ENCODE data around the gene LRBA.
A peak's percentile ranks its signal among the peaks of the same experiment; 100 is the strongest.

The LRBA gene

GRCh38 chr4:150479657-150480056 lies 535.4 kb downstream of the LRBA start:
- no peak for DNase-seq

DNA sequence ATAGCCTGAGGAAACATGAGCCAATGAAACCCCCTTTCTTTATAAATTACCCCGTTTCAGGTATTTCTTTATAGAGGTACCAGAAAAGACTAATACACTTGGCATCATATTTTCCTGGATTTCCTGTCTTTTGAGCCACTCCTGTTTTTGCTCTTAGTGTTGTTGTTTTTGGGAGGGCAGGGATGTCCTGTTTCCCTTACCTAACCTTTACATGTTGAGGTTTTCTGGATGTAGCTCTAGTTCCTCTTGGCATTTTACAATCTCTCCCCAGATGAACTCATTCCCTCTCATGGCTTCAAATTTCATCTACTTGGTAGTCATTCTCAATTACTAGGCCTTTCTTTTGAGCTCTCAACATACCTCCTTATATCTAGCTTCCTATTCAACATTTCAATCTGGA lies 537.2 kb downstream of the LRBA start:
- no peak for DNase-seq

DNA sequence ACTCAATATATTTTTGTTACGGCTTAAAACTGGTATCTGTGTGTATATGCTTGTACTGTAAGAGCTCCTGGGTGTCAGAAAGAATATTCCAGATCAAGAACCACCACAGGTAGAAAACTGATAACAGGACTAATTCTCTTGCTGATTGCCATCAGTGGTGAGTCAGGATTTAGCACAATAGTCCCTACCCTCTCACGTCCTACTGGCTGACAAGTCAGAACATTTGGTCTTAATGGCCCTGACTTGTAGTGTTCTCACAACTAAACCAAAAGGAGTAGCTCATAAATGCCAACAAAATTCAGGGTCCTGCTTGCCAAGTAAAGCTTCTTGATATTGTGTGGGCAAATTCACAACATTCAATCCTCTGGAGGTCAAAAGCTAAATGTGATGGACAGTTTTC lies 538.3 kb downstream of the LRBA start:
- DNase-seq, result no peak

DNA sequence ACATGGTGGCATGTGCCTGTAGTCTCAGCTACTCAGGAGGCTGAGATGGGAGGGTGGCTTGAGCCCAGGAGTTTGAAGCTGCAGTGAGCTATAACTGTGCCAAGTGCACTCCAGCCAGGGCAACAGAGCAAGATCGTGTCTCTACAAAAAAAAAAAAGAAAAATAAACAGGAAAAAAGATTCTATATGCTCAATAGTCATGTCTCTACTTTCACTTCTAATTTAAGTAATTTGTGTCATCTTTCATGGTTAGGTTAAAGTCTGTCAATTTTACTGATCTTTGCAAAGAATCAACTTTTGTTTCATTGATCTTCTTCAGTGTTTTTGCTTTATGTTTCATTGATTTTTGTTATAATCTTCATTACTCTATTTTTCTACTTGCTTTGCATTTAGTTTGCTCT lies 539.3 kb downstream of the LRBA start:
- no peak for DNase-seq

DNA sequence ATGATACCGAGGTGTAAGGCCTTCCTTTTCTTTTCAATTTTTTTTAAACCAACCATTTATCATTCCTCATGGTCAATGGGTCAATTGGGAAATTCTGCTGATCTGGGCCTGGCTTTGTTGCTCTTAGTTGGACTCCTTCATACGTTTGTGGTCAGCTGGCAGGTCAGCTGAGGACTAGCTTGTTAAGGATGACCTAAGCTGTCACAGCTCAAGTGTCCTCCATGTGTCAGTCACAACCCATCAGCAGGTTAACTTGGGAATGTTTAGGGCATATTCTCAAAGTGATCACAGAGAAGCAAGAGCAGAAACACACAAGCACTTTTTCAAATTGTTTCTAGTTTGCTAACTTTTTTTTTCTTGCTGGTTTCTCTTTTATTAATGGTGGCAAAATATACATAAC lies 550.6 kb downstream of the LRBA start:
- no peak for DNase-seq

DNA sequence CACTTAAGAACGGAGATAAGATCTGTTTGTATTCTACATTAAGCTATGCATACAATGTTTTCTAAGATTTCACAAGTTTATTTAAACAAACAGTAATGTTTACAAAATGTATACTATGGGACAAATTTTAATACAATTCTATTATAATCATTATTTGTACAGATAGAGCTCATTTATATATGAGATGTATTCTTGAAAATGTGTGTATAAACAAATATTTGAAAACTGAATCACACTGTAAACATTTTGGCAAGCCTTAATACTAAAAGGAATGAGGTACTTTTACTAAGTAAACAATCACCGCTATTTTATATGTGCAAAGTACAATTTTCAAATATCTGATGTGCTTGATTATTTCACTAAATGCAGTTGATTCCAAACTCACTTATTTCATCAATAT lies 552.3 kb downstream of the LRBA start:
- DNase-seq, result no peak

GRCh38 chr4:150461957-150462356 lies 553.1 kb downstream of the LRBA start:
- DNase-seq, result no peak

- no peak for DNase-seq
Measured at GRCh38 chr4:150457802-150458201, 557.3 kb downstream of the LRBA start.

DNA sequence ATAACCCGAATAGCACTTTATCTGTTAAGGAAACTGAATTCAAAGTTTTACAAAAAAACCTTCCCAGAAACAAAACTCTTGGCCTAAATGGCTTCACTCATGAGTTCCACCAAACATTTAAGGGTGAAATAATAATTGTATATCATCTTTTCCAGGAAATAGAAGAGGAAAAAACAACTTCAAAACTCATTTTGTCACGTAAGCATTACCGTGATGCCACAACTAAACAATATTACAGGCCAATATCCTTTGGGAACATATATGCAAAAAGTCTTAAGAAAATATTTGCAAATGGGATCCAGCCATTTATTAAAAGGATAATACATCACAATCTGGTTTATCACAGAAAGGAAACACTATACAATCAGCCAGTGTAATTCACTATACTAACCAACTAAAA lies 563.2 kb downstream of the LRBA start:
- DNase-seq, result no peak

- DNase-seq, result no peak
Measured at GRCh38 chr4:150447356-150447755, 567.7 kb downstream of the LRBA start.

GRCh38 chr4:150439451-150439933 lies 575.6 kb downstream of the LRBA start:
- no peak for DNase-seq

DNA sequence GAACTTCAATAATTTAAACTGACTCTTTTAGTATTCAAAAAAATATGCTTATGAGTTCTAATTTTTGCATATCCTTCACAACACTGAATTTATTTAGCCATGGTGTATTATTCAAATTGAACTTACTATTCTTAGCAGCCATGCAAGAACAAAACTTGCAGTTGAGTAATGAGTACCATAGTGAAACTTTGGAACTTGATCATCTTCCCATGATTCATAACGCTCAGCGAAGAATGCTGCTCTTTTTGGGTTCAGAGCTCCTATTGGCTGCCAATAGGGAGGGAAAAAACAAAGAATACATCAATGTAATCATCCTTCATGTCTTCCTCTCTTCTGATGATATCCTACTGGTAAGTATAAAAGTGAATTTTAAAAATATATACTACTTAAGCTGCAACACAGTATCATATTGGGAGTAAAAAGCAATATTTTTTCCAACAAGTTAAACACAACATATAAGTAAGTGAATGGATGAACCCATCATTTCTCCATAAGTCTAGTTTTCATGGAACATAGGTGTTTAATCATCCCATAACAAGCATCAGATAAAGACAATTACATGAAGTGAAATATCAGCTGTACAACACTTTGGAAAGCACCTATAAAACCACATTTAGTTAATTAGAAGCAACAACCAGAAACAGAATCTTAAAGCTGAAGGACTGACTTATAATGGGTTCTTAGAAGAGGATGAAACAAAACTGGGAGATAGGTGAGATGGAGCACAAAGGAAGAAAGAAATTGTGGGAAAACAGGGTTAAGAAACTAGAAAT lies 578.3 kb downstream of the LRBA start:
- DNase-seq, result no peak

GRCh38 chr4:150431221-150431620 lies 583.9 kb downstream of the LRBA start:
- DNase-seq, result no peak

GRCh38 chr4:150425161-150425560 lies 589.9 kb downstream of the LRBA start:
- no peak for DNase-seq

DNA sequence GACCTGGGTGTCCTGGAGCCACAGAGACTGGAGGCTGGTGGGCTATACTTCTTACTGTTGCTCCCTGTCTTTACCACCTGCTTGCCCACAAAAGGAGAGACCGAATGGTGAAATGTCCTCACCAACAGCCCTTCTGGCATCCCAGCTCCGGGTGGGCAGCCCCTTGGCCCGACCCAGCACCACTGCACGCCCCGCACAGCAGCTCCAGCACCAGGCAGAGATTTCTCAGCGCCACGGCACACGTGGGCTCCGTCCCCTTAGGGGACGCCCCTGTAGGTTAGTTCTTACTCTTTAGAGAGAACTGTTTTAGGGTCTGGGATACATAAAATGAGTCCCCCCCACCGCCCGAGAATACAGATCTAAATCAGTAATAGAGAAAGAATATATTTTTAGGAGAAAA lies 591.6 kb downstream of the LRBA start:
- no peak for DNase-seq

GRCh38 chr4:150423074-150423473 lies 592.0 kb downstream of the LRBA start:
- DNase-seq, result no peak

DNA sequence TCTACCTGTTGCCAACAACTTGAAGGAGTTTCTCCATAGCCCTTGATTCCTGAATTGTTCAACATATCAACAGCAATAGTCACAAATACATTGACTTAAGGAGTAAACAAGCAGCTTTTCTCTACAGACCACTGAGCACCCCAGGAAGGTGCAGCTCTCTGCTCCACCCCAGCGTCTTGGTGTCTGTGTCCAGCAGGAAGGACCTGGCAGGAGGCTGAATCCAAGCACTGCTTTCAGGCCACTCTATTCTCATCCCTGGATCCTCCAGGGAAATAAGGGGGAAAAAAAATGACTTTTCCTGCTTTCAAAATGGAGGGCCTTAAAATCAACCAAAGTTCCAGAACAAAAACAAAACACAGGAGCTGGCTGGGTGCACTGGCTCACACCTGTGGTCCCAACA lies 593.5 kb downstream of the LRBA start:
- no peak for DNase-seq

- no peak for DNase-seq
Measured at GRCh38 chr4:150419939-150420338, 595.1 kb downstream of the LRBA start.

GRCh38 chr4:150418757-150419410 lies 596.2 kb downstream of the LRBA start:
- DNase-seq, result no peak

GRCh38 chr4:150415213-150415612 lies 599.9 kb downstream of the LRBA start:
- peak; percentile 39 for DNase-seq

GRCh38 chr4:150411520-150411919 lies 603.6 kb downstream of the LRBA start:
- no peak for DNase-seq

- peak; percentile 83 for DNase-seq
Measured at GRCh38 chr4:150402871-150403272, 612.2 kb downstream of the LRBA start.

DNA sequence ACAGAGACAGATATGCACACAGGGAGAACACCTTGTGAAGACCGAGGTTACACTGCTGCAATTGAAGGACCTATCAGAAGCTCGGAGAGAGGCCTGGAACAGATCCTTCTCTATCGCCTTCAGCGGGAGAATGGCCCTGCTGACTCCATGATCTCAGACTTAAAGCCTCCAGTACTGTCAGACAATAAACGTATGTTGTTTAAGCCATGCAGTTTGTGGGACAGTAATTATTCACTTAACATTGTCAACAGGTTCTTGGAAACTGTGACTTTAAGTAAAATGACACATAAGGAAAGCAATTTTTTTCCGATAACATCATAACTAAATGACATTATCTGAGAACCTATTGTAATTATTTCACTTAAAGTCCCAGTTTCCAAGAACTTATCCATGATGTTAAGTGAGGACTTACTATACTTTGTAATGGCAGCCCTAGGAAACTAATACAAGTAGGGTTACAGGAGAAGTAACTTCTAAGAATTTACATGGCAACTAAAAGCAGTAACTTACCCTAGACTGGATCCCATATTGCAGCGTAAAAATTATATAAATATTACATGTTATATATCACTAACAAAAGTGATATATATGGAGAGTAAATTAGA lies 613.9 kb downstream of the LRBA start:
- no peak for DNase-seq

- no peak for DNase-seq
Measured at GRCh38 chr4:150395872-150396271, 619.2 kb downstream of the LRBA start.

Measured in hematopoietic multipotent progenitor cell treated with erythropoietin and hydrocortisone succinate and interleukin-3 and kit ligand, for 4 days (in vitro differentiated cells).